Tibial nerve (tissue), 4 donors: ENCODE measurements around the gene A4GALT. TPM values are rescaled to one million over a fixed set of nuclear protein-coding genes. Genes with fewer than 3 reads are reported as not detected.

Experiments
- DNase-seq, 2 donors: peaks; one replicate each; pipeline ENCODE4 v3.0.0-alpha.2; 2019; ENCODE audit warnings: low spot score in 2 of 2
- H3K27ac ChIP-seq, 4 donors: fragments of 200-600 bp; sonication (generic) in 3 of 4; one replicate each; pipeline ENCODE4 v1.5.1; 2017 to 2019; ENCODE audit warnings: mild to moderate bottlenecking in 1 of 4
- H3K27me3 ChIP-seq, 2 donors: fragments of 200-600 bp; sonication (generic) in 1 of 2; one replicate each; pipeline versions ENCODE4 v1.5.1 to v1.6.0; 2017 to 2019
- H3K36me3 ChIP-seq, 3 donors: fragments of 200-600 bp; sonication (generic); one replicate each; pipeline ENCODE4 v1.5.1; 2018 to 2019
- H3K4me1 ChIP-seq, 4 donors: fragments of 200-600 bp; sonication (generic) in 3 of 4; one replicate each; pipeline ENCODE4 v1.5.1; 2017 to 2019
- H3K4me3 ChIP-seq, 4 donors: fragments of 200-600 bp; sonication (generic) in 3 of 4; one replicate each; pipeline ENCODE4 v1.5.1; 2017 to 2019; ENCODE audit warnings: mild to moderate bottlenecking in 1 of 4, moderate library complexity in 1 of 4
- H3K9me3 ChIP-seq, 4 donors: fragments of 200-600 bp; sonication (generic) in 3 of 4; one replicate each; pipeline ENCODE4 v1.5.1; 2017 to 2019
- EP300 ChIP-seq, 2 donors: sonication (generic); formaldehyde crosslinking; IDR thresholded peaks; one replicate each; pipeline ENCODE4 v1.6.1; 2017; ENCODE audit warnings: antibody characterized with exemption in 2 of 2, mild to moderate bottlenecking in 1 of 2
- POLR2A ChIP-seq, 2 donors: fragments of 450-650 bp; IDR thresholded peaks; one replicate each; pipeline ENCODE4 v1.6.1; 2017; ENCODE audit warnings: antibody characterized with exemption in 2 of 2, mild to moderate bottlenecking in 2 of 2, moderate library complexity in 2 of 2
- WGBS, 2 donors: methylation state at CpG; one replicate each; pipeline ENCODE4 v1.1.5; 2018; 5-methylcytosine and 5-hydroxymethylcytosine counted together
- total RNA-seq, 4 donors: library from RNA; depleted of rRNA; stranded (reverse); fragments of >200 nt; gene quantifications; one replicate each; pipeline ENCODE4 v1.1.0, GENCODE V29; 2016
- TF ChIP-seq, protein P1 (sequence below), 5 experiments: fragments of 200-600 bp in 3 of 5; fragments of 450-650 bp in 2 of 5; sonication (generic) in 3 of 5; IDR thresholded peaks; one replicate each; pipeline ENCODE4 v1.5.1; 2016 to 2019; ENCODE audit warnings: antibody characterized with exemption in 5 of 5, mild to moderate bottlenecking in 3 of 5, moderate library complexity in 2 of 5

A4GALT gene
- total RNA-seq, 4 donors from 2014 or later, result 73.0 to 146 (median 99.0) TPM

DNA sequence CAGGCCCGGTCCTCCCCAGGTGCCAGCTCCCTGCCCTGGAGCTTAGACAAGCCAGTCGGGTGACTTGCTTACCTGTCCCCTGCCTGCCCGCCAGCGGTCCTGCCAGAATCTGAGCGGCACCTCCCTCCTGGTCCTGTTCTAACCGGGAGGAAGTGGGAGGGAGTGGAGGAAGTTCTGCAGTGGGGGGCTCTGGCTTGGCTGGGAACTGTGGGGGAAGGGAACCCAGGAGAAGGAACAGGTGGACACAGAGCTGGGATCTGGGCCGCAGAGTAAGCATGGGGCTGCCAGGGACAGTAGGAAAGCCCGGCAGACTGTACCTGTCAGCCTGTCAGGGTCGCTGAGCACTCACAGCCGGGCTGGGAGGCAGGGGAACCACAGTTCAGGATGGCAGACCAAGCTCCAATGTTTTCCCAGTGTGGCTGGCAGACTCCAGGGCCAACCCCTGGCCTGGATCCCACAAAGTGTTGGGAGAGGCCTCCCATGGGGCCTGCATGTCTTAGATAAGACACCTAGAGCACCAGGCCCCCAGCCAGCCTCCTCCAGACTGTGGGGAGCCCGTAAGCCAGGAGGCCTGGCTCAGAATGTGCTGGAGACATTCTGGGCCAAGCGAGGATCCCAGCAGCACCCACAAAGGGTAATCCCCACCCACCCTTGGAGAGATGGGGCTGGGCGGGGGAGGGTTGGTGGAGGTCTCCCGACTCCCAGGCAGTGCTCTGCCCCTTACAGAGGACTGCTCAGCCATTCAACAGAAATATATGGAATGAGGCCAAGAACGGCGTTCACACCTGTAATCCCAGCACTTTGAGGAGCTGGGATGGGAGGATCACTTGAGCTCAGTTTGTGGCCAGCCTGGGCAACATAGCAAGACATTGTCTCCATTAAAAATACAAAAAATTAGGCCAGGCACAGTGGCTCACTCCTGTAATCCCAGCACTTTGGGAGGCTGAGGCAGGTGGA is 73.8 kb downstream of the A4GALT start:
- Histone ChIP-seq H3K27ac (peak overlapping the region; percentile 60 to 99 (median 96)), H3K9me3 (no peaks in the 10 kb centered on the region), H3K27me3 (no peaks in the 10 kb centered on the region), H3K4me1 (peaks cover 3 to 72% (median 61%) of the 10 kb centered on the region in 4 donors), H3K36me3 (no peaks in the 10 kb centered on the region), H3K4me3 (peak overlapping the region in 3 of 4 donors; percentile 0 to 92 (median 14))
- DNase-seq, result no peak
- WGBS, 2 donors, result 51 to 53% methylated on average over 14 to 16 of the region's 16 CpGs
- TF ChIP-seq EP300 (IDR thresholded peaks at IDR 0.05) (no peak), POLR2A (IDR thresholded peaks at IDR 0.05) (no peak)
- TF ChIP-seq, protein P1, sequence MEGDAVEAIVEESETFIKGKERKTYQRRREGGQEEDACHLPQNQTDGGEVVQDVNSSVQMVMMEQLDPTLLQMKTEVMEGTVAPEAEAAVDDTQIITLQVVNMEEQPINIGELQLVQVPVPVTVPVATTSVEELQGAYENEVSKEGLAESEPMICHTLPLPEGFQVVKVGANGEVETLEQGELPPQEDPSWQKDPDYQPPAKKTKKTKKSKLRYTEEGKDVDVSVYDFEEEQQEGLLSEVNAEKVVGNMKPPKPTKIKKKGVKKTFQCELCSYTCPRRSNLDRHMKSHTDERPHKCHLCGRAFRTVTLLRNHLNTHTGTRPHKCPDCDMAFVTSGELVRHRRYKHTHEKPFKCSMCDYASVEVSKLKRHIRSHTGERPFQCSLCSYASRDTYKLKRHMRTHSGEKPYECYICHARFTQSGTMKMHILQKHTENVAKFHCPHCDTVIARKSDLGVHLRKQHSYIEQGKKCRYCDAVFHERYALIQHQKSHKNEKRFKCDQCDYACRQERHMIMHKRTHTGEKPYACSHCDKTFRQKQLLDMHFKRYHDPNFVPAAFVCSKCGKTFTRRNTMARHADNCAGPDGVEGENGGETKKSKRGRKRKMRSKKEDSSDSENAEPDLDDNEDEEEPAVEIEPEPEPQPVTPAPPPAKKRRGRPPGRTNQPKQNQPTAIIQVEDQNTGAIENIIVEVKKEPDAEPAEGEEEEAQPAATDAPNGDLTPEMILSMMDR (IDR thresholded peaks at IDR 0.05), result no peak

GRCh38 chr22:42645938-42646568 is 74.6 kb downstream of the A4GALT start:
- H3K27ac ChIP-seq, result peak overlapping the region; percentile 60 to 99 (median 96)
- no peaks in the 10 kb centered on the region for H3K36me3 ChIP-seq
- H3K9me3 ChIP-seq, result no peaks in the 10 kb centered on the region
- H3K4me3 ChIP-seq, result peak overlapping the region; percentile 7 to 92 (median 10)
- 56 to 80% methylated on average over 1 to 12 of the region's 13 CpGs for WGBS, 2 donors
- peaks cover 3 to 79% (median 63%) of the 10 kb centered on the region in 4 donors for H3K4me1 ChIP-seq
- TF ChIP-seq, protein P1 (IDR thresholded peaks at IDR 0.05), result no peak
- TF ChIP-seq POLR2A (IDR thresholded peaks at IDR 0.05) (no peak), EP300 (IDR thresholded peaks at IDR 0.05) (no peak)
- H3K27me3 ChIP-seq, result no peaks in the 10 kb centered on the region
- no peak for DNase-seq

DNA sequence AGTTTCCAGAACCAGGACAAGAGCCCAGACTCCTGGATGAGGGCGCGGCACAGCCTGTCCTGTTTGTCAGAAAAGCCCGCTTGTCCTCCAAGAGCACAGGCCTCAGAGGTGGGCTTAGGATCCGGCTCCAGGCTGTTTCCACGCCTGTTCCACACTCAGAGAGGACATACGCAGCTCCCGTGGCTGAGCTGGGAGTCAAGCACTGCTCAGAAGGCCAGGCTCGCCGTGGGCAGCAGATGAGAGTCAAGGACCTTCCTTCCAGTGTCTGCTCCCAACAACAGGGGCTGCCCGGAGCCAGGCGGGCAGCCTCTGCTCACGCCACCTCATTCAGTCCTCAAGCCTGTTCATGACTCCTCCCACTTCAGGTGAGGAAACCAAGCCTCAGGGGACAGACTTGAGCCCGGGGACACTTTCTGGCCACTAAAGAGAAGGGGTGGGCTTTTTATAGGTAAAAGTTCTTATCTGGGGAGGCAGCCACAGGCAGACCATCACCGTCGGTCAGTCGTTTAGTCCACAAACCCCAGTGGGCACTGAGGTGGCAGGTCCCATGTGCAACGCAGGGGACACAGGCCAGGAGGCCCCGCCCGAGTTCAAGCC is 75.2 kb downstream of the A4GALT start:
- Histone ChIP-seq H3K27ac (peak overlapping the region; percentile 60 to 99 (median 96)), H3K9me3 (no peaks in the 10 kb centered on the region), H3K36me3 (no peaks in the 10 kb centered on the region), H3K4me1 (peaks cover 3 to 84% (median 63%) of the 10 kb centered on the region in 4 donors), H3K4me3 (peak overlapping the region; percentile 7 to 92 (median 10)), H3K27me3 (no peaks in the 10 kb centered on the region)
- no peak for DNase-seq
- WGBS, 2 donors, result 47 to 50% methylated on average over 16 to 18 of the region's 19 CpGs
- TF ChIP-seq, protein P1 (IDR thresholded peaks at IDR 0.05), result no peak
- TF ChIP-seq EP300 (IDR thresholded peaks at IDR 0.05) (peak in 1 of 2 donors; percentile 56), POLR2A (IDR thresholded peaks at IDR 0.05) (peak in 1 of 2 donors; percentile 46)

DNA sequence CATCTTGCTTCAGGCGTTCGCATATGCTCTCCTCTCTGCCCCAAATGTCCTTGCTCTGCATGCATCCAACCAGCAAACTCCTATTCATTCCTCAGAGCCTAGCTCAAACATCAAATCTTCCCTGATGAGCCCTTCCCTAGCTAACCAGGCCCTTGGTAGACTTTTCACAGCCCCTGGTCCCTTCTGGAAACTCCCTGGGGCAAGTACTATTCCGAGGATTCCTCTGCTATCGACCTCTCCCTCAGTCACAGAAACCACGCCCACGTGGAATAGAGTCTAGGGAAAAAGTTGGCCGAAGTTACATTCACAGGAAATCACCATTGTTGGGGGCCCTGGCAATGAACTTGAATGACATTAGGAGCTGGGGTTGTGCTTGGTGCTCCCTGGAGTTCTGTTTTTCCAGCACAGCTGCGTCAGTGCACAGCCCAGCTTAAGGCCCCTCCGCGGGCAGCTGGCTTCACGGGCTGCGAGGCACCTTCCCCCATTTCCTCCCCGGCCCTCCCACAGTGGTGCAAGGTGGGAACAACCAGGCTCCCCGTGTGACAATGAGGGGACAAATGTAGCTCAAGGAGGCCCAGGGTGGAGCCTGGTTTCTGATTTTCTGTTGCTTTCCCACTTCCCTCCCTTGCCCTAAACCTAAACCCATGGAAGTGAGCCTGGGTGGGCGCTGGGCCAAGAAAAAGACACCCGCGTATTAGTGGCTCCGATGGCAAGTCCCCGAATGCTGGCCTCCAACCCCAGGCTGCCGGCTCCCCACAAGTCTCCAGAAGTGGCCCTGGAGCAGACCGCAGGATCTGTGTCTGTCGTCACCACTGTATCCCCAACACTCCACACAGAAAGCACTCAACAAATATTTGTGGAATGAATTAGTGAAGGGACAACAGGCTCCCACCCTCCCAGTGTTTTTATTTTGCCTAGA is 76.0 kb downstream of the A4GALT start:
- Histone ChIP-seq H3K27ac (peak overlapping the region; percentile 60 to 99 (median 96)), H3K27me3 (no peaks in the 10 kb centered on the region), H3K4me3 (peak overlapping the region in 3 of 4 donors; percentile 7 to 92 (median 7)), H3K9me3 (no peaks in the 10 kb centered on the region), H3K4me1 (peaks cover 3 to 91% (median 64%) of the 10 kb centered on the region in 4 donors), H3K36me3 (no peaks in the 10 kb centered on the region)
- TF ChIP-seq EP300 (IDR thresholded peaks at IDR 0.05) (no peak), POLR2A (IDR thresholded peaks at IDR 0.05) (no peak)
- TF ChIP-seq, protein P1 (IDR thresholded peaks at IDR 0.05), result no peak
- WGBS, 2 donors, result 12 to 13% methylated on average over 21 to 22 of the region's 22 CpGs
- peak in 1 of 2 donors; percentile 57 for DNase-seq
